Neural crest cell (in vitro differentiated cells): ENCODE data around the gene GNAS-AS1. TPM values are rescaled to one million over a fixed set of nuclear protein-coding genes. Genes with fewer than 3 reads are reported as not detected.

Experiments
- DNase-seq: peaks from one replicate; pipeline ENCODE4 v3.0.0; 2021; ENCODE audit warnings: low read depth, mixed read lengths, low spot score
- H3K27ac Mint-ChIP-seq: one replicate; pipeline ENCODE4 v1.8.0; 2021; ENCODE audit warnings: mild to moderate bottlenecking, mixed read lengths; ENCODE audit not compliant: unreplicated experiment
- H3K27me3 Mint-ChIP-seq: 2 replicates; pipeline ENCODE4 v1.8.0; 2021; ENCODE audit warnings: low read depth, mild to moderate bottlenecking, mixed read lengths
- H3K36me3 Mint-ChIP-seq: 2 replicates; pipeline ENCODE4 v1.8.0; 2021; ENCODE audit warnings: low read depth, mild to moderate bottlenecking, mixed read lengths
- H3K4me1 Mint-ChIP-seq: 2 replicates; pipeline ENCODE4 v1.8.0; 2021; ENCODE audit warnings: mixed read lengths
- H3K4me3 Mint-ChIP-seq: one replicate; pipeline ENCODE4 v1.8.0; 2021; ENCODE audit warnings: mild to moderate bottlenecking, mixed read lengths
- H3K9me3 Mint-ChIP-seq: 2 replicates; pipeline ENCODE4 v1.8.0; 2021; ENCODE audit warnings: mixed read lengths
- CTCF ChIP-seq: fragments of 200-600 bp; sonication (generic); conservative IDR thresholded peaks from 2 replicates; pipeline ENCODE4 v1.5.0; 2021; ENCODE audit warnings: antibody characterized with exemption, mild to moderate bottlenecking
- total RNA-seq: library from RNA; stranded (reverse); gene quantifications from 2 replicates; pipeline ENCODE4 v1.2.1, GENCODE V29; 2021

The GNAS-AS1 gene
- total RNA-seq, 1 donor from 2014 or later, result 3.8 TPM

GRCh38 chr20:58854638-58855471 is 4.2 kb upstream of the GNAS-AS1 start:
- Mint-ChIP-seq H3K36me3 (peaks cover 6% of the 10 kb centered on the region), H3K4me3 (peak overlapping the region; percentile 31), H3K9me3 (no peaks in the 10 kb centered on the region), H3K27ac (no peak overlapping the region), H3K4me1 (peaks cover 21% of the 10 kb centered on the region), H3K27me3 (peaks cover 97% of the 10 kb centered on the region)
- no peak for TF ChIP-seq CTCF
- no peak for DNase-seq

GRCh38 chr20:58853976-58854637 is 3.4 kb upstream of the GNAS-AS1 start:
- H3K36me3 Mint-ChIP-seq, result peaks cover 6% of the 10 kb centered on the region
- TF ChIP-seq CTCF, result no peak
- DNase-seq, result no peak
- H3K4me3 Mint-ChIP-seq, result no peak overlapping the region
- H3K27me3 Mint-ChIP-seq, result peaks cover 96% of the 10 kb centered on the region
- no peaks in the 10 kb centered on the region for H3K9me3 Mint-ChIP-seq
- H3K4me1 Mint-ChIP-seq, result peaks cover 28% of the 10 kb centered on the region
- no peak overlapping the region for H3K27ac Mint-ChIP-seq

GRCh38 chr20:58853466-58853865 is 2.8 kb upstream of the GNAS-AS1 start:
- Mint-ChIP-seq H3K27me3 (peaks cover 94% of the 10 kb centered on the region), H3K27ac (no peak overlapping the region), H3K36me3 (peaks cover 6% of the 10 kb centered on the region), H3K9me3 (no peaks in the 10 kb centered on the region), H3K4me3 (no peak overlapping the region), H3K4me1 (peaks cover 29% of the 10 kb centered on the region)
- no peak for TF ChIP-seq CTCF
- DNase-seq, result no peak

- Mint-ChIP-seq H3K4me3 (peak within 1 kb of the TSS; percentile 95), H3K36me3 (peaks cover 6% of the 10 kb centered on the region), H3K9me3 (no peaks in the 10 kb centered on the region), H3K4me1 (peaks cover 29% of the 10 kb centered on the region), H3K27me3 (peaks cover 94% of the 10 kb centered on the region), H3K27ac (no peak within 1 kb of the TSS)
- DNase-seq, result peak; percentile 69
- TF ChIP-seq CTCF, result peak; percentile 73
Observed at GRCh38 chr20:58852543-58853271, 2.0 kb upstream of the GNAS-AS1 start, which contains the start of gene GNAS. Gene GNAS, plus strand, starts transcription at chr20:58852716.

GRCh38 chr20:58851969-58852458 is 1.3 kb upstream of the GNAS-AS1 start:
- no peak for TF ChIP-seq CTCF
- no peaks in the 10 kb centered on the region for H3K9me3 Mint-ChIP-seq
- no peak overlapping the region for H3K27ac Mint-ChIP-seq
- H3K27me3 Mint-ChIP-seq, result peaks cover 94% of the 10 kb centered on the region
- peaks cover 6% of the 10 kb centered on the region for H3K36me3 Mint-ChIP-seq
- peak overlapping the region; percentile 95 for H3K4me3 Mint-ChIP-seq
- no peak for DNase-seq
- H3K4me1 Mint-ChIP-seq, result peaks cover 29% of the 10 kb centered on the region
